Fibroblast of mammary gland (primary cell): ENCODE measurements around the gene EFR3B.
"Not testable (repeated sequence)": the region's sequence is repeated elsewhere in the genome, so short reads cannot be mapped to it uniquely, and the experiment has no call there.

Source experiments
- DNase-seq: peaks from one replicate; pipeline ENCODE4 v3.0.0-alpha.2; 2010; ENCODE audit warnings: low read depth
- H3K4me3 ChIP-seq: 2 replicates; pipeline ENCODE4 v1.5.1; 2011; ENCODE audit warnings: low read depth, mild to moderate bottlenecking, low read length, moderate library complexity; ENCODE audit not compliant: control insufficient read depth
- CTCF ChIP-seq: conservative IDR thresholded peaks from 2 replicates; pipeline ENCODE4 v1.5.1; 2011; ENCODE audit warnings: low read depth, low read length, inconsistent platforms; ENCODE audit not compliant: control insufficient read depth, insufficient read depth

The EFR3B gene

GRCh38 chr2:25115902-25116301, 74.0 kb downstream of the EFR3B start:
- DNase-seq: peak; percentile 20

GRCh38 chr2:25116956-25117355, 75.1 kb downstream of the EFR3B start:
- no peak overlapping the region for H3K4me3 ChIP-seq
- no peak for TF ChIP-seq CTCF
- no peak for DNase-seq

More at GRCh38 chr2:25115902-25116301, 74.0 kb downstream of the EFR3B start:
- no peak overlapping the region for H3K4me3 ChIP-seq
- TF ChIP-seq CTCF: no peak

GRCh38 chr2:25119263-25119662, 77.4 kb downstream of the EFR3B start:
- DNase-seq: no peak
- H3K4me3 ChIP-seq: no peak overlapping the region
- no peak for TF ChIP-seq CTCF

- DNase-seq: no peak
- no peak for TF ChIP-seq CTCF
Measured at GRCh38 chr2:25122367-25122766, 80.5 kb downstream of the EFR3B start.

GRCh38 chr2:25123682-25124081, 81.8 kb downstream of the EFR3B start:
- no peak for DNase-seq
- TF ChIP-seq CTCF: no peak
- no peak overlapping the region for H3K4me3 ChIP-seq

More at GRCh38 chr2:25122367-25122766, 80.5 kb downstream of the EFR3B start:
- H3K4me3 ChIP-seq: no peak overlapping the region

GRCh38 chr2:25125189-25125588, 83.3 kb downstream of the EFR3B start:
- H3K4me3 ChIP-seq: no peak overlapping the region
- no peak for TF ChIP-seq CTCF
- DNase-seq: no peak

GRCh38 chr2:25125976-25126375, 84.1 kb downstream of the EFR3B start:
- H3K4me3 ChIP-seq: no peak overlapping the region
- DNase-seq: no peak
- no peak for TF ChIP-seq CTCF

GRCh38 chr2:25127071-25127470, 85.2 kb downstream of the EFR3B start:
- not testable (repeated sequence) for DNase-seq, H3K4me3 ChIP-seq
